AG04449 (cell line): Measurements from ENCODE around the gene OR1F1.

Experiments used
- CTCF ChIA-PET: fragments of 350-600 bp; formaldehyde crosslinking; extraction: SDS; loops from one replicate; lab custom pipeline; 2021; ENCODE audit warnings: antibody characterized with exemption; lab: Yijun Ruan, JAX
- POLR2A ChIA-PET: fragments of 400-600, 350-600 bp; formaldehyde crosslinking; extraction: SDS; loops from one replicate; lab custom pipeline; 2020; ENCODE audit warnings: antibody characterized with exemption, inconsistent platforms; lab: Yijun Ruan, JAX
- DNase-seq: peaks from one replicate; pipeline ENCODE4 v3.0.0-alpha.2; 2010; ENCODE audit warnings: low read depth, low spot score
- H3K4me3 ChIP-seq: 2 replicates; pipeline ENCODE4 v1.5.1; 2011; ENCODE audit warnings: low read depth, mild to moderate bottlenecking, control low read depth, low read length
- TF ChIP-seq, protein P1 (sequence below): IDR thresholded peaks from one replicate; pipeline ENCODE4 v1.5.1; 2011; ENCODE audit warnings: mild to moderate bottlenecking, moderate library complexity, low read length, control low read depth, inconsistent platforms; ENCODE audit not compliant: insufficient read depth; ENCODE audit errors: missing control alignments

OR1F1 gene

DNA sequence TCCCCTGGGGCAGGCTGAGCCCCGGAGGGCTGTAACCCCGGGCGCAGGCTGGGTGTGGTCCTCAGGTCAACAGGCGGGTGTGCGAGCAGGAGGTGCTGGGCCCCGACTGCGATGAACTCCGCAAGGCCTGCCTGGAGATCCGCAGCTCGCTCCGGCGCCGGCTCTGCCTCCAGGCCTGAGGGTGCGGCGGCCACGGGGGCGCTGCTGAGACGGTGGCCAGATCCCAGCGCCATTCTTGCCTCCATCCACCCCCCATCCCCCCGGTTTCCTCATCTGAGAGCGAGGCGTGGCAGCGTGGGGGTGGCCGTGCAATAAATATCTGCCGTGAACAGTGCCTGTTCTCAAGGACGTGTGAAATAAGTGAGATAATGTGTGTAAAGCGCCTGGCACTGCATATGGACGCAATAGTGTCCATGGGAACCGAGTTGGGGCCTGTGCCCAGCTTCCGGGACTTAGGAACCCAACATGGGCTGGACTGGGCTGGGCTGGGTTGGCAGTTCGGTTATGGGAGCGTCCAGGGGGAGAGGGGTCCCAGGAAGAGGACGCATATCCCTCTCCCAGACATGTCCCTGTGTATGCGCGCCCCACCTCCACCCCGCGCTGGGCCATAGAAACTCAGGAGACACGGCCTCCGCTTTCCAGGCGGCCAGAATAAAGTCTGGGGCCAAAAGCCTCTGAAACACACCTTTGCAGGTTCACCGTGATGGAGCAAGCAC, 38.2 kb upstream of the OR1F1 start:
- no peak for DNase-seq
- ChIA-PET CTCF (interaction anchor here (0.8 to 10.3 kb wide), 13 partner anchors 8 to 122 kb away, joined by 4 to 206 read pairs (median 5); partner anchors contain the start of gene ZNF213), POLR2A (interaction anchor here (0.9 to 1.5 kb wide), 4 partner anchors 9 to 39 kb away, joined by 3 to 10 read pairs (median 4); partner anchors contain the start of gene ZNF213)
- TF ChIP-seq, protein P1, sequence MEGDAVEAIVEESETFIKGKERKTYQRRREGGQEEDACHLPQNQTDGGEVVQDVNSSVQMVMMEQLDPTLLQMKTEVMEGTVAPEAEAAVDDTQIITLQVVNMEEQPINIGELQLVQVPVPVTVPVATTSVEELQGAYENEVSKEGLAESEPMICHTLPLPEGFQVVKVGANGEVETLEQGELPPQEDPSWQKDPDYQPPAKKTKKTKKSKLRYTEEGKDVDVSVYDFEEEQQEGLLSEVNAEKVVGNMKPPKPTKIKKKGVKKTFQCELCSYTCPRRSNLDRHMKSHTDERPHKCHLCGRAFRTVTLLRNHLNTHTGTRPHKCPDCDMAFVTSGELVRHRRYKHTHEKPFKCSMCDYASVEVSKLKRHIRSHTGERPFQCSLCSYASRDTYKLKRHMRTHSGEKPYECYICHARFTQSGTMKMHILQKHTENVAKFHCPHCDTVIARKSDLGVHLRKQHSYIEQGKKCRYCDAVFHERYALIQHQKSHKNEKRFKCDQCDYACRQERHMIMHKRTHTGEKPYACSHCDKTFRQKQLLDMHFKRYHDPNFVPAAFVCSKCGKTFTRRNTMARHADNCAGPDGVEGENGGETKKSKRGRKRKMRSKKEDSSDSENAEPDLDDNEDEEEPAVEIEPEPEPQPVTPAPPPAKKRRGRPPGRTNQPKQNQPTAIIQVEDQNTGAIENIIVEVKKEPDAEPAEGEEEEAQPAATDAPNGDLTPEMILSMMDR: peak; percentile 80
- peak overlapping the region; percentile 87 for H3K4me3 ChIP-seq

GRCh38 chr16:3150346-3151218, 37.4 kb upstream of the OR1F1 start:
- ChIA-PET POLR2A (interaction anchor here (0.7 to 1.5 kb wide), 5 partner anchors 8 to 38 kb away, joined by 3 to 10 read pairs (median 3); partner anchors contain the start of gene ZNF213), CTCF (interaction anchor here (0.7 to 10.3 kb wide), 12 partner anchors 8 to 122 kb away, joined by 3 to 206 read pairs (median 4); partner anchors contain the start of gene ZNF213)
- no peak for DNase-seq
- peak overlapping the region; percentile 87 for H3K4me3 ChIP-seq
- TF ChIP-seq, protein P1: no peak

- DNase-seq: no peak
- ChIA-PET POLR2A (no interaction called here), CTCF (interaction anchor here (1.2 to 10.3 kb wide), 4 partner anchors 10 to 18 kb away, joined by 3 to 206 read pairs (median 9); partner anchors contain the start of gene ZNF213)
- H3K4me3 ChIP-seq: peak overlapping the region; percentile 66
- TF ChIP-seq, protein P1: no peak
Measured at GRCh38 chr16:3152027-3152276, 36.1 kb upstream of the OR1F1 start.

DNA sequence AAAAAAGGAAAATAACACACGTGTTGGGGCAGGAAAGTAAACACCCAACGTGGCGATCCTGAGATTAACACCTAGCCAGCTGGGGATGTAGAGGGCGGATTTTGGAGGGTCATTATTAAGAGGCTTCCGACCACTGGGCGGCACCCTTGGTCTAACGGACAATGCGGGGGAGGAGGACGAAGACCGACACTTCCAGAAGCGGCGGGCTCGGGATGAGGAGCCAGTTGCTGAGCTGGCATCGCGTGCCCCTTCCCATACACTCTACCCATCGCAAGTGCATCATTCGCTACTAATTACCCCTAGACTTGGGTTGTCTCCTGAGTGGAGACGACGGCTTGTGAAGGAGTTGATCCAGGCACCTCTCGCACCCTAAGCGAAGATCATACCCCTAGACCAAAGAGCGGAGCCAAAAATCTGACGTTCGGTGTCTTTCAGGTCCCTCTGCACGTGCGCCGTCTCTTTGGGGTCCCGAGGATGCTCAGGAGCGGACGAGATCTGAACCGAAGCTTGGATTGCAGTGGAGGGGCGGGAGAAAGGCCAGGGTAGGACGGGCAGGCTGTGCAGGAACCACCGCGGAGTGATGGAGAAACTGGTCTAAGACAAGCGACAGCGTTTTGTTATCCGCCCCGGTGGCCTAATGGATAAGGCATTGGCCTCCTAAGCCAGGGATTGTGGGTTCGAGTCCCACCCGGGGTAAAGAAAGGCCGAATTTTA, 35.6 kb upstream of the OR1F1 start:
- ChIA-PET CTCF (interaction anchor here (1.2 to 10.3 kb wide), 4 partner anchors 10 to 18 kb away, joined by 3 to 206 read pairs (median 9); partner anchors contain the start of gene ZNF213), POLR2A (no interaction called here)
- peak overlapping the region; percentile 66 for H3K4me3 ChIP-seq
- peak; percentile 70 for DNase-seq
- TF ChIP-seq, protein P1: peak; percentile 48

DNA sequence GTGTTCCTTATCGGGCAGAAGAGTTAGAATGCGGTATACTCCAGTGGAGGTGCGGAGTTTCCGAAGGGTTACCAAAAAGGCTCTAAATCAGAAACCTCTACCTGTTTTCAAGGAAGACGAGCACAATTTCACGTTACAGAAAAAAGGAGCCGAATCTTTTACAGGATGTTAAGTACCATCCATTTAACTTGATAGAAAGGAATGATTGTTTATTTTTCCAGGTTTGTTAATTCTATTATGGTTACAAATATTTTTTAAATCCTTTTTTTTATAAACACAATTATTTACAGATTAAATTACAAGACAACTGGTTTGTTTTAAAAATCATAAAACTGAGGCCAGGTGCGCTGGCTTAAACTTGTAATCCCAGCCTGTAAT, 35.0 kb upstream of the OR1F1 start:
- CTCF ChIA-PET: interaction anchor here (1.2 to 10.3 kb wide), 4 partner anchors 9 to 19 kb away, joined by 3 to 206 read pairs (median 9); partner anchors contain the start of gene ZNF213
- peak overlapping the region; percentile 66; the same call in 1 of the 2 replicates for H3K4me3 ChIP-seq
- TF ChIP-seq, protein P1: no peak
- POLR2A ChIA-PET: no interaction called here
- DNase-seq: no peak
